ENCODE data around the gene SETD2. TPM values are rescaled to one million over a fixed set of nuclear protein-coding genes. Genes with fewer than 3 reads are reported as not detected.

Gene SETD2
- total and polyA plus RNA-seq, 2 of the 8 experiments (the other 6 are each of a cell fraction or from before 2014, with no cell fraction given) = 15.7 to 46.3 TPM

GRCh38 chr3:47036145-47036544 is 127.8 kb downstream of the SETD2 start (continued):
- no peak for TF ChIP-seq TAF7 (optimal IDR thresholded peaks at IDR 0.05; ENCODE audit: borderline replicate concordance, low read depth, low read length)
- no peak for TF ChIP-seq TCF12 (IDR thresholded peaks at IDR 0.05; ENCODE audit: low read depth, low read length)
- no peak for TF ChIP-seq TBP (IDR thresholded peaks at IDR 0.05; ENCODE audit: low read depth, low read length)
- TF ChIP-seq TAF1 (IDR thresholded peaks at IDR 0.05; ENCODE audit: low read depth, low read length) = no peak

Measured in H1 (cell line).